HEK293 (cell line): ENCODE measurements around the gene CHRNE.

Experiments used
- CTCF ChIA-PET: fragments of 350-600 bp; formaldehyde crosslinking; extraction: SDS; loops from one replicate; lab custom pipeline; 2021; ENCODE audit warnings: antibody characterized with exemption; lab: Yijun Ruan, JAX
- POLR2A ChIA-PET: fragments of 300-600 bp; formaldehyde crosslinking; extraction: SDS; loops from one replicate; lab custom pipeline; 2020; ENCODE audit warnings: antibody characterized with exemption, inconsistent platforms; lab: Yijun Ruan, JAX
- H3K27ac ChIP-seq: fragments of 200-500 bp; sonication (Bioruptor generic); 2 replicates; pipeline ENCODE4 v1.5.1; 2014; ENCODE audit warnings: low read depth, low read length, control low read depth, inconsistent platforms; ENCODE audit errors: extremely low read depth
- H3K36me3 ChIP-seq, 2 experiments: fragments of 200-500 bp in 1 of 2; sonication (Bioruptor generic) in 1 of 2; 1 replicate in 1 of 2; 2 replicates in 1 of 2; pipeline ENCODE4 v1.5.1; 2014 to 2017; ENCODE audit warnings: inconsistent platforms in 2 of 2, low read length in 2 of 2; ENCODE audit not compliant: control insufficient read depth in 2 of 2, insufficient read depth in 1 of 2
- H3K4me1 ChIP-seq: fragments of 200-500 bp; sonication (Bioruptor generic); 2 replicates; pipeline ENCODE4 v1.5.1; 2014; ENCODE audit warnings: mild to moderate bottlenecking, low read length, inconsistent platforms; ENCODE audit not compliant: control insufficient read depth, insufficient read depth
- H3K4me3 ChIP-seq: 2 replicates; pipeline ENCODE4 v1.5.1; 2011; ENCODE audit warnings: low read depth, mild to moderate bottlenecking, control low read depth, low read length, moderate library complexity
- H3K9me3 ChIP-seq: fragments of 200-500 bp; sonication (Bioruptor generic); 2 replicates; pipeline ENCODE4 v1.5.1; 2014; ENCODE audit warnings: low read depth, low read length, inconsistent platforms; ENCODE audit not compliant: control insufficient read depth, insufficient read depth
- GFI1B ChIP-seq: fragments of 450-650 bp; formaldehyde crosslinking; IDR thresholded peaks from 2 replicates; pipeline ENCODE4 v1.5.1; 2016; ENCODE audit warnings: missing biosample characterization, missing genetic modification characterization
- KLF9 ChIP-seq: fragments of 450-650 bp; formaldehyde crosslinking; IDR thresholded peaks from 2 replicates; pipeline ENCODE4 v1.5.1; 2016; ENCODE audit warnings: missing biosample characterization, missing genetic modification characterization, low read depth
- SP2 ChIP-seq: fragments of 450-650 bp; formaldehyde crosslinking; IDR thresholded peaks from 2 replicates; pipeline ENCODE4 v1.5.1; 2016; ENCODE audit warnings: missing biosample characterization, missing genetic modification characterization
- ZBTB21 ChIP-seq: fragments of 450-650 bp; formaldehyde crosslinking; IDR thresholded peaks from 2 replicates; pipeline ENCODE4 v1.5.1; 2017; ENCODE audit warnings: missing biosample characterization, missing genetic modification characterization
- ZBTB44 ChIP-seq: fragments of 450-650 bp; IDR thresholded peaks from 2 replicates; pipeline ENCODE4 v1.5.1; 2018; ENCODE audit warnings: missing biosample characterization, mild to moderate bottlenecking, missing genetic modification characterization
- ZNF133 ChIP-seq: fragments of 450-650 bp; formaldehyde crosslinking; IDR thresholded peaks from 2 replicates; pipeline ENCODE4 v1.5.1; 2016; ENCODE audit warnings: missing biosample characterization, missing genetic modification characterization
- ZNF335 ChIP-seq: fragments of 450-650 bp; formaldehyde crosslinking; conservative IDR thresholded peaks from 2 replicates; pipeline ENCODE4 v1.5.1; 2016; ENCODE audit warnings: missing biosample characterization, missing genetic modification characterization
- ZNF639 ChIP-seq: fragments of 450-650 bp; formaldehyde crosslinking; IDR thresholded peaks from 2 replicates; pipeline ENCODE4 v1.5.1; 2016; ENCODE audit warnings: missing biosample characterization, missing genetic modification characterization
- ZNF843 ChIP-seq: fragments of 450-650 bp; formaldehyde crosslinking; IDR thresholded peaks from 2 replicates; pipeline ENCODE4 v1.5.1; 2016; ENCODE audit warnings: missing biosample characterization, missing genetic modification characterization
- ZSCAN5A ChIP-seq: fragments of 450-650 bp; formaldehyde crosslinking; IDR thresholded peaks from 2 replicates; pipeline ENCODE4 v1.5.1; 2016; ENCODE audit warnings: missing biosample characterization, missing genetic modification characterization
- TF ChIP-seq, protein P1 (sequence below): fragments of 450-650 bp; formaldehyde crosslinking; IDR thresholded peaks from 2 replicates; pipeline ENCODE4 v1.5.1; 2016; ENCODE audit warnings: missing biosample characterization, missing genetic modification characterization

Gene CHRNE

GRCh38 chr17:4895657-4896331 lies 7.1 kb downstream of the CHRNE start:
- Histone ChIP-seq H3K9me3 (no peaks in the 10 kb centered on the region), H3K36me3 (peaks cover under 1 to 83% of the 10 kb centered on the region in 2 experiments; a peak in 2 of 3 replicates), H3K4me3 (no peak overlapping the region), H3K4me1 (no peaks in the 10 kb centered on the region), H3K27ac (no peak overlapping the region)
- TF ChIP-seq ZSCAN5A (tag by site-specific recombination) (no peak), ZNF843 (tag by site-specific recombination) (no peak), KLF9 (tag by site-specific recombination) (no peak), ZNF133 (no peak)
- TF ChIP-seq, protein P1, sequence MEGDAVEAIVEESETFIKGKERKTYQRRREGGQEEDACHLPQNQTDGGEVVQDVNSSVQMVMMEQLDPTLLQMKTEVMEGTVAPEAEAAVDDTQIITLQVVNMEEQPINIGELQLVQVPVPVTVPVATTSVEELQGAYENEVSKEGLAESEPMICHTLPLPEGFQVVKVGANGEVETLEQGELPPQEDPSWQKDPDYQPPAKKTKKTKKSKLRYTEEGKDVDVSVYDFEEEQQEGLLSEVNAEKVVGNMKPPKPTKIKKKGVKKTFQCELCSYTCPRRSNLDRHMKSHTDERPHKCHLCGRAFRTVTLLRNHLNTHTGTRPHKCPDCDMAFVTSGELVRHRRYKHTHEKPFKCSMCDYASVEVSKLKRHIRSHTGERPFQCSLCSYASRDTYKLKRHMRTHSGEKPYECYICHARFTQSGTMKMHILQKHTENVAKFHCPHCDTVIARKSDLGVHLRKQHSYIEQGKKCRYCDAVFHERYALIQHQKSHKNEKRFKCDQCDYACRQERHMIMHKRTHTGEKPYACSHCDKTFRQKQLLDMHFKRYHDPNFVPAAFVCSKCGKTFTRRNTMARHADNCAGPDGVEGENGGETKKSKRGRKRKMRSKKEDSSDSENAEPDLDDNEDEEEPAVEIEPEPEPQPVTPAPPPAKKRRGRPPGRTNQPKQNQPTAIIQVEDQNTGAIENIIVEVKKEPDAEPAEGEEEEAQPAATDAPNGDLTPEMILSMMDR (tag by site-specific recombination), result 0 out of 2 replicates have a peak, but pooled peaks have one; percentile 14
- ChIA-PET CTCF (interaction anchor here (1.1 to 1.5 kb wide), 2 partner anchors 92 to 163 kb away, joined by 3 to 5 read pairs; no protein-coding TSS in a partner anchor), POLR2A (no interaction called here)

GRCh38 chr17:4895121-4895520 lies 7.8 kb downstream of the CHRNE start:
- no peak overlapping the region for H3K4me3 ChIP-seq
- H3K27ac ChIP-seq, result no peak overlapping the region
- TF ChIP-seq ZBTB44 (tag by site-specific recombination), result no peak
- no peak for TF ChIP-seq GFI1B (tag by site-specific recombination)
- no peak for TF ChIP-seq ZNF335 (tag by site-specific recombination)
- CTCF ChIA-PET, result interaction anchor here (1.1 kb wide), 1 partner anchor 91 kb away, joined by 3 read pairs; no protein-coding TSS in a partner anchor
- H3K9me3 ChIP-seq, result no peaks in the 10 kb centered on the region
- POLR2A ChIA-PET, result no interaction called here
- H3K36me3 ChIP-seq, result peaks cover 6 to 86% of the 10 kb centered on the region in 2 experiments; a peak in 2 of 3 replicates
- no peaks in the 10 kb centered on the region for H3K4me1 ChIP-seq

DNA sequence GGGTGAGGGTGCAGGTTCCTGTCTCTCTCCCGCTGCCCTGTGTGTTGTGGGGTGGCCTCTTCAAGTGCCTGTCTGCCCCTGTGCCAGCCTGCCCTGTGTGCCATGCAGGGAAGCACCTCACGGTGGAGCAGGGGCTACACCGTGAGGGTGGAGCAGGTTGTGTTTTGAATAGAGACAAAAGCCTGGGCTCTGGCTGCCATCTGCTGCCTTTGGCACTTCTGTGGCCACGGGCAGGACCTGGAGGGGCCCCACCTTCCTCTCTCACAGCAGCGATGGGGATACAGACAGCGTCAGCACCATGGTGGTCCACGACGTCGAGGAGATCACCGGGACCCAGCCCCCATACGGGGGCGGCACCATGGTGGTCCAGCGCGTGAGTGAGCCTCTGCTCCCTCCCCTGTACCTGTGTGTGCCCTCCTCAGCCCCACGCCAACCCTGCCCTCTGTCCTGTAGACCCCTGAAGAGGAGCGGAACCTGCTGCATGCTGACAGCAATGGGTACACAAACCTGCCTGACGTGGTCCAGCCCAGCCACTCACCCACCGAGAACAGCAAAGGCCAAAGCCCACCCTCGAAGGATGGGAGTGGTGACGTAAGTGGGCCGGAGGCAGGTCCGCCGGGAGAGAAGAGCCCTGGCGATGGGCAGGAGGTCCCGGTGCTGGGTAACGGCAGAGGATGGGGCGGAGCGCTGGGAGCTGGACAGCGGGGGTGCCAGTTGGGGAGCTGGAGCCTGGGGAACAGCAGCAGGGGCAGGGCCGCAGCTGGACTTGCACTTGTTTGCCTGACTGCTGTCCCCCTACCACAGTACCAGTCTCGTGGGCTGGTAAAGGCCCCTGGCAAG lies 9.0 kb downstream of the CHRNE start:
- ChIA-PET CTCF (interaction anchor here (0.7 kb wide), 1 partner anchor 74 kb away, joined by 3 read pairs; no protein-coding TSS in a partner anchor), POLR2A (no interaction called here)
- TF ChIP-seq SP2 (tag by site-specific recombination) (0 out of 2 replicates have a peak, but pooled peaks have one; percentile 2), ZBTB21 (tag by site-specific recombination) (no peak)
- Histone ChIP-seq H3K27ac (no peak overlapping the region), H3K36me3 (peaks cover 6 to 85% of the 10 kb centered on the region in 2 experiments; a peak in 2 of 3 replicates), H3K4me1 (no peaks in the 10 kb centered on the region), H3K4me3 (no peak overlapping the region), H3K9me3 (no peaks in the 10 kb centered on the region)

DNA sequence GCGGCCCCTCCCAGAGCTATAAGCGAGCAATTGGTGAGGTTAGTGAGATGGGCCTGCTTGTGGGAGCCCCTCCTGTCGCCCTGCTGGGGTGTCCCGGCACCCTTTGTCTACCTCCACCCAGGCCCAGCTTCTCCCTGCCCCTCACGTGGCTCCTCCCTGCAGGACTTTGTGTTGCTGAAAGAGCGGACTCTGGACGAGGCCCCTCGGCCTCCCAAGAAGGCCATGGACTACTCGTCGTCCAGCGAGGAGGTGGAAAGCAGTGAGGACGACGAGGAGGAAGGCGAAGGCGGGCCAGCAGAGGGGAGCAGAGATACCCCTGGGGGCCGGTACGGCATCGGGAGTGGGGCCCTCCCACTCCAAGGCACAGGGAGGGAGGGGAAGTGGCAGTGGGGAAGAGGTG lies 9.6 kb downstream of the CHRNE start:
- TF ChIP-seq ZNF639 (tag by site-specific recombination) (no peak), SP2 (tag by site-specific recombination) (0 out of 2 replicates have a peak, but pooled peaks have one; percentile 7)
- no peaks in the 10 kb centered on the region for H3K4me1 ChIP-seq
- POLR2A ChIA-PET, result no interaction called here
- CTCF ChIA-PET, result no interaction called here
- no peak overlapping the region for H3K27ac ChIP-seq
- peaks cover 11 to 83% of the 10 kb centered on the region in 2 experiments; a peak in 2 of 3 replicates for H3K36me3 ChIP-seq
- no peaks in the 10 kb centered on the region for H3K9me3 ChIP-seq
- no peak overlapping the region for H3K4me3 ChIP-seq
